GM21526 (cell line): Measurements from ENCODE around the gene NABP1.

Source experiments
- ATAC-seq: cut with Tn5 transposase; IDR thresholded peaks from one replicate; pipeline ENCODE4 v1.9.1; 2021; ENCODE audit warnings: moderate library complexity; ENCODE audit not compliant: unreplicated experiment, low FRiP score

The NABP1 gene

GRCh38 chr2:191678437-191679100, 633 bp downstream of the NABP1 start:
- ATAC-seq: peak; percentile 8

DNA sequence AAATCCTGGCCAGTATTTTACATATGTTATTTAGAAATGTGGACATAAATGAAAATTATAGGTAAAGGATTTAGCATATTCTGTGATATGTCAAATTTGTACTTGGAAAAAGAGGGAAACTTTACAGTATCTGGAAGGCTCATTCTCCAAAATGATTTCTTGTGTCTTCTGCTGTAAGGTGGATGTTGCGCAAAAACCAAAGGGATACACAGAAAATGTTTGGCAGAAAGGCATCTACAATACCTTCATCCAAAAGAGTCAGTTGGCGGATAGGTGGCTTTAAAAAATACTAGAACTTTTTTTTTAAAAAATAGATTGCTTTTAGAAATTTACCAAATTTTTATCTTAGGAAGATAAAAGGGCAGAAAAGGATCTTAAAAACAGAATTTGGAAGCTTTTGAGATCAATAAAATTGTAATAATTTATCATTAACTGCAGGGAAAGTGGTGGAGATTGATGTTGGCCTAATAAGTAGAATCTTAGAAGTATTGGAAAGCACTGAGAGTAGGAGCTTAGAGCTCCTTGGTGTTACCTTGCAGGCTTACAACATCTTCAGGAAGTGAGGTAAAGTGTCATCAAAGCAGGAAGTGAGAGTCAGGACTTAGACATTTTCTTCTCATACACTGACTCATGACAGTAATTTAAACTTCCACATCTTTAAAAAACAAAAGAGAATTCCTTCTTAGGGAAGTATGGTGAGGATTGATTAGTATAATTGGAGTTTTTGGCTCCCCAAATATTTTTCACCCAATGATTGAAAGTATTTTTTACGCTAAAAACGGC, 2.1 kb downstream of the NABP1 start:
- peak; percentile 30 for ATAC-seq

- ATAC-seq: no peak
These were observed 2.7 kb downstream of the NABP1 start for GRCh38 chr2:191680639-191681038.

DNA sequence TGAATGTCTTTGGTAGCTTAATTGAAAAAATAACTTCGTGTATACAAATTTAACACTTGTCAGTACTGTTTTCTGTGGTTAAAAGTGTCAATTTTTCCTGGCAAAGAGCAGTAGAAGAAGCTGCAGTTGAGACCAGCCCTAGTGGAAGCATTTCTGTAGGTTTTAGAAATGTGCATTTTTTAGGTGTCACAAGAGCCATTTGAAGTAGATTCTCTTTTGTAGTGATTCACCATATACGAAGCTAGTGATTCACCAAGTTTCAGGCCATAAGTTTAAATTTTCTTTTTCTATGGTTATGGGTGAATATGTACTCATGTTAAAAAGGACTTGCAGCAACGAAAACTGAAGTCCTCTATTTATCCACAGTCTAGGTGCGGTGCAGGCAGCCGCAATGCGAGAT, 4.2 kb downstream of the NABP1 start:
- no peak for ATAC-seq

DNA sequence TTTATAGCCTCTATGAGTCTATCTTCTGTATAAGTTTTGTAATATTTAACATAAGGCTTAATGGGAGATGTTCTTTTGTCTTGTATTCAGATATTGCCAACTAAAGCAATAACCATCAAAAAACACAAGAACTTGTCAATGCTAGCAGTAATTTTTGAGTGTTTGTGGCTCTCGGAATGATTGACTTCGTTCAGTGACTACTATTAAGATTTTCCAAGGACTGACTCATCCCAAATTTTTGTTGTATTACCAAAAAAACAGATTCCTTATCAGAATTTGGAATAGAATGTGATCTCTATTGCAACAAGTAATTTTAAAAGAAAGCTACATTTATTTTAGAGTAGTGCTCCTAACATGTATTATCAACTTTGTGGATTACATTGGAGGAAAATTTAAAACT, 8.1 kb downstream of the NABP1 start:
- ATAC-seq: no peak

DNA sequence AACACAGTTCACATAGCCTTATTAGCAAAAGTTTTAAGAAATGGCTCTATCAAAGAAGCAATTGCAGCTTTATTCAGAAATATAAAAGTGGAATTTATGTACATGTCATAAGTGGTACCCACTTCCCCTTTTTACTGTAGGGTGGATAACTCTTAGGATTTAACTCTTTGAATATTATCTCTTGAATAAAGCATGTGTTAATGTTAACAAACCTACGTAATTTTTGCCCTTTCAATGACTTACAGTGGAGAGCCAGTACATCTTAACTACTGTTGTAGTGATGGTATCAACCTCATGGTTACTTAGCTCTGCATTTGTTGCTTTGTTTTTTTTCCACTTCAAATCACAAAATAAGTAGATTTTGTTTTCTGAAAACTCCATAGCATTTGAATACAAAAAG, 8.8 kb downstream of the NABP1 start:
- ATAC-seq: no peak

- ATAC-seq: no peak
These were observed 9.9 kb downstream of the NABP1 start for GRCh38 chr2:191687867-191688266.

DNA sequence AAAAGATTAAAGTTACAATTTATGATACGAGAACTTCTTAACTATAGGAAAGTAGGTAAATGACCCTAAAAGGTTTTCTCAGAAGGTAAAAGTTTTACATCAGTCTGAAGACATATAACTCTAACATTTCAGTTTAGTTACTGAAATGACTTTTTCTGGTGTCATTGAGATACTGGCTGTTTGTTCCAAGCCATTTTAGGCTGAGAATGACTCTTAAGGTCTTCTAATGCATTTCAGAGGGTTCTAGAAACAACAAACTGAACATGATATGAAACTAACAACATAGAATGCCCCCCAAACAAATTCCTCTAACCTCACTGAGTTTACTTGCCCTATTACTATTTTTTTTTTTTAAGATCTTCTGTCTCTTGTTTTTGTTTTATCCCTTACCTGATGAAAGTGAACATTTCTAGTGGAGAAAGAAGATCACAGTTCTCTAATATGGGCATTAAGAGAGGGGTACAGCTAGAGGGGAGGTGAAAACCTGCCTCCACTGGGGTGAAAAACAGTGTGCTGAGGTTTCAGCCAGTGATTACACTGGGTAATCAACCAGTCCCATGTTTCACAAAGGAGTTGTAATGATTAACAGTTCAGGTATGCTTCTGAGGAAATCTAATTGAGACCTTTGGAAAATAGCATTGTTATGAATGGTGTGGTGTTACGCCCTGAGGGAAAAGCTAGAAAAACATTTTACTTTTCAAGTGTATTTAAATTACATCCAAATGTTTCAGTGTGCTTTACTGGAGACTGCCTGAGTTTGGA, 11.2 kb downstream of the NABP1 start:
- no peak for ATAC-seq

- ATAC-seq: no peak
These were observed 12.4 kb downstream of the NABP1 start for GRCh38 chr2:191690327-191690726.

- peak; percentile 75 for ATAC-seq
These were observed 13.2 kb downstream of the NABP1 start for GRCh38 chr2:191691016-191691735.

DNA sequence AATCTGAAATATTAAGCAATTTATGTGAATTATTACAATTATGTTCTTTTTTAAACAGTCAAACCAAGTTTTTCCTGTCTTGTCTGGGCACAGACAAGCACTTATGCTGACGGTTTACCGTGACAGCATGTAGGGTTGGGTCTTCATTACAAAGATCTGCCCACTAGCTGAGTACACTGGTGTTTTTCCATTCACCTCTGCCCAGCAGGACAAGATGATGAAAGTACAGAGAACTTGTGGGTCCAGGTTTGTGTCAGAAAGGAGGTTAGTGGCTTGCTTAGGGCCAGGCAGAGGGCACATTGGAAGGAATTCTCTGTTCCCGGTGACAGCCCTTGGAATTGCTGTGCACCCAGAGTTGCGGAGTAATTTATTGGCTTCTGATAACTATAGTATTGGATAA, 14.0 kb downstream of the NABP1 start:
- no peak for ATAC-seq

- ATAC-seq: no peak
These were observed 14.7 kb downstream of the NABP1 start for GRCh38 chr2:191692502-191693115.

- no peak for ATAC-seq
These were observed 15.2 kb downstream of the NABP1 start for GRCh38 chr2:191693166-191693565.

- ATAC-seq: no peak
These were observed 15.8 kb downstream of the NABP1 start for GRCh38 chr2:191693778-191694177.

GRCh38 chr2:191696001-191696400, 18.1 kb downstream of the NABP1 start:
- ATAC-seq: no peak

GRCh38 chr2:191696966-191697365, 19.0 kb downstream of the NABP1 start:
- ATAC-seq: no peak

DNA sequence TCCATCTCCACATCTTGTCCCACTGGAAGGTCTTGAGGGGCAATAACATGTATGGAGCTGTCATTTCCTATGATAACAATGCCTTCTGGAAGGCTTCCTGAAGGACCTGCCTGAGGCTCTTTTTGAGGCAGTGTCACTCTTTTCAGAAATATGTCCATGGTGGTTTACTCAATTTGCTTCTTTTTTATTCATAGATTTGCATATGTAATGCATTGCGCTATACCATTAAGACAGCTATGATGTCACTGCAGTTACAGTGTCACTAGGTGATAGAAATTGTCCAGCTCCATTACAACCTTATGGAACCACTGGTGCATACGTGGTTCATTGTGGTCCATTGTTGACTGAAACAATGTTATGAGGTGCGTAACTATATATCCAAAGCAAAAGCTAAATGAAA, 19.9 kb downstream of the NABP1 start:
- no peak for ATAC-seq

GRCh38 chr2:191699341-191699945, 21.5 kb downstream of the NABP1 start:
- ATAC-seq: no peak

GRCh38 chr2:191701029-191701428, 23.1 kb downstream of the NABP1 start:
- ATAC-seq: no peak

GRCh38 chr2:191701696-191702095, 23.8 kb downstream of the NABP1 start:
- ATAC-seq: no peak
